Sigmoid colon (tissue), 7 donors: ENCODE measurements around the gene OR7C2. TPM values are rescaled to one million over a fixed set of nuclear protein-coding genes. Genes with fewer than 3 reads are reported as not detected.

Experiments used
- DNase-seq: peaks from one replicate; pipeline ENCODE4 v3.0.0-alpha.2; 2019
- H3K27ac ChIP-seq, 4 donors: fragments of 200-600 bp; sonication (generic); one replicate each; pipeline ENCODE4 v1.5.1; 2016 to 2019; ENCODE audit warnings: mild to moderate bottlenecking in 1 of 4
- H3K27me3 ChIP-seq, 3 donors: fragments of 200-600 bp; sonication (generic); one replicate each; pipeline ENCODE4 v1.5.1; 2019; ENCODE audit warnings: mild to moderate bottlenecking in 1 of 3
- H3K36me3 ChIP-seq, 4 donors: fragments of 200-600 bp; sonication (generic); one replicate each; pipeline ENCODE4 v1.5.1; 2016 to 2019
- H3K4me1 ChIP-seq, 4 donors: fragments of 200-600 bp; sonication (generic); one replicate each; pipeline ENCODE4 v1.5.1; 2017 to 2019
- H3K4me3 ChIP-seq, 4 donors: fragments of 200-600 bp; sonication (generic); one replicate each; pipeline ENCODE4 v1.5.1; 2017 to 2019; ENCODE audit warnings: mild to moderate bottlenecking in 2 of 4, moderate library complexity in 1 of 4
- H3K9me3 ChIP-seq, 4 donors: fragments of 200-600 bp in 3 of 4; sonication (generic) in 3 of 4; one replicate each; pipeline versions ENCODE4 v1.5.1 to v1.6.1; 2013 to 2019
- EP300 ChIP-seq, 4 donors: sonication (generic); formaldehyde crosslinking; IDR thresholded peaks; one replicate each; pipeline ENCODE4 v1.6.1; 2017; ENCODE audit warnings: antibody characterized with exemption in 4 of 4
- POLR2A ChIP-seq, 2 donors: fragments of 450-650 bp; IDR thresholded peaks; one replicate each; pipeline ENCODE4 v1.6.1; 2016; ENCODE audit warnings: antibody characterized with exemption in 2 of 2, mild to moderate bottlenecking in 2 of 2, moderate library complexity in 2 of 2
- POLR2AphosphoS5 ChIP-seq, 4 donors: sonication (generic); formaldehyde crosslinking; IDR thresholded peaks; one replicate each; pipeline ENCODE4 v1.6.1; 2017; ENCODE audit warnings: antibody characterized with exemption in 4 of 4
- WGBS, 2 donors: extraction: QIAGEN DNeasy Blood & Tissue Kit; methylation state at CpG; one replicate each; pipeline ENCODE4 v1.1.7; 2013; 5-methylcytosine and 5-hydroxymethylcytosine counted together
- intact Hi-C: fragments of 100-400 bp; cut with DNase I; formaldehyde crosslinking; loops from one replicate; pipeline ENCODE4 v1.15.1; 2023
- polyA plus RNA-seq, 3 donors: library from polyadenylated mRNA; stranded (reverse); fragments of 200-250 nt; gene quantifications; one replicate each; pipeline ENCODE4 v1.2.3, GENCODE V29; 2013
- total RNA-seq, 4 donors: library from RNA; depleted of rRNA; stranded (reverse); fragments of >200 nt; gene quantifications; one replicate each; pipeline ENCODE4 v1.1.0, GENCODE V29; 2016
- TF ChIP-seq, protein P1 (sequence below), 4 experiments: fragments of 450-650 bp in 3 of 4; fragments of 200-600 bp in 1 of 4; IDR thresholded peaks; one replicate each; pipeline ENCODE4 v1.5.1; 2016 to 2019; ENCODE audit warnings: antibody characterized with exemption in 4 of 4, mild to moderate bottlenecking in 3 of 4, moderate library complexity in 2 of 4
- donor health status: healthy with polysubstance abuse.
- donor health status: Bipolar disorder and iron deficiency.
- donor health status: healthy.

Gene OR7C2
- total and polyA plus RNA-seq, 7 donors, result not detected

DNA sequence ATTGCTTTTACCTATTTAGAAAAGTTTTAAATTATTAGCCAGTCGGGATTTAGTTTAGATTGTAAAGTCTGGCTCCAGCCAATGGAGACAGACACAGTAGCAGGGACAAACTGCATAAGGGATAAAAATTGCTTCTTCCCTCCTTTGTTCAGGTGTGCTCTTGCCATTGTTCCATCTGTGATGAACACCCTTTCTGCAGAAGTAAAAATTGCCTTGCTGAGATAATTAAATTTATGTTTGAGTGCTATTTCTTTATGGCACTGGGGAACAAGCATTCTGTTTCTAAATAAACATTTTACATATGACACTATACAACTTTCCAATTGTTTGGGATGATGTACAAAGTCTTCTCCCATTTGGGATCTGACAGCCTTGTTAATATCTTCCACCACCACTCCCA, 18.0 kb downstream of the OR7C2 start:
- Histone ChIP-seq H3K27ac (no peak overlapping the region), H3K27me3 (peaks cover 0 to 9% (median 3%) of the 10 kb centered on the region in 3 donors), H3K4me1 (no peaks in the 10 kb centered on the region), H3K4me3 (no peak overlapping the region), H3K36me3 (no peaks in the 10 kb centered on the region), H3K9me3 (peaks cover 7 to 17% (median 11%) of the 10 kb centered on the region in 4 donors)
- DNase-seq, result no peak
- TF ChIP-seq EP300 (IDR thresholded peaks at IDR 0.05) (no peak), POLR2AphosphoS5 (IDR thresholded peaks at IDR 0.05) (no peak)
- WGBS, 2 donors, result 0 to 88% methylated on average over 1 of the region's 1 CpG
- intact Hi-C loops, result no loop called here

- Histone ChIP-seq H3K27me3 (peaks cover 0 to 4% (median 0%) of the 10 kb centered on the region in 3 donors), H3K27ac (no peak overlapping the region), H3K9me3 (peaks cover 7 to 17% (median 11%) of the 10 kb centered on the region in 4 donors), H3K4me3 (no peak overlapping the region), H3K4me1 (no peaks in the 10 kb centered on the region), H3K36me3 (no peaks in the 10 kb centered on the region)
- TF ChIP-seq POLR2A (IDR thresholded peaks at IDR 0.05), result no peak
- intact Hi-C loops, result no loop called here
- DNase-seq, result no peak
- WGBS, 2 donors, result 90 to 93% methylated on average over 24 of the region's 24 CpGs
Measured at GRCh38 chr19:14961956-14962685, 20.8 kb downstream of the OR7C2 start.

DNA sequence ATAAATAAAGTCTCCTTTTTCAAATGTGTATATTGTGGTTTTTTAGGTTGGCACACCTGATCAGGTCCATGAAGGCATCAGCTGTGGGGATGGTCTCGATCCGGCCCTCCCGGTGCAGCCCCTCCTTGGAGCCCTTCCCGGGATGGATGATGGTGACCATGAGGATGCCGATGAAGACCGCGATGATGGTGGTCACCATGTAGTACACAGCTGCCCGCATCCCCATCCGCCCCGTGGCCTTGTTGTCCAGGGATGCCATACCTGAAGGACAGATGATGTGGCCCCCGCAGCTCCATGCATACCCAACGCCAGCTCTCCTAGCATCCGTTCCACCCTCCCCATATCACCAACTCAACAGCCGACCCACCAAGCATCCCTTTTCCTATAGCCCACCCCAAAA, 27.0 kb downstream of the OR7C2 start:
- no peak for DNase-seq
- H3K4me3 ChIP-seq, result no peak overlapping the region
- peaks cover 0 to 1% (median 0%) of the 10 kb centered on the region in 3 donors for H3K27me3 ChIP-seq
- H3K36me3 ChIP-seq, result no peaks in the 10 kb centered on the region
- 94 to 96% methylated on average over 14 of the region's 14 CpGs for whole genome bisulfite sequencing, 2 donors
- H3K9me3 ChIP-seq, result no peaks in the 10 kb centered on the region
- no peak overlapping the region for H3K27ac ChIP-seq
- intact Hi-C loops, result no loop called here
- H3K4me1 ChIP-seq, result no peaks in the 10 kb centered on the region
- TF ChIP-seq, protein P1, sequence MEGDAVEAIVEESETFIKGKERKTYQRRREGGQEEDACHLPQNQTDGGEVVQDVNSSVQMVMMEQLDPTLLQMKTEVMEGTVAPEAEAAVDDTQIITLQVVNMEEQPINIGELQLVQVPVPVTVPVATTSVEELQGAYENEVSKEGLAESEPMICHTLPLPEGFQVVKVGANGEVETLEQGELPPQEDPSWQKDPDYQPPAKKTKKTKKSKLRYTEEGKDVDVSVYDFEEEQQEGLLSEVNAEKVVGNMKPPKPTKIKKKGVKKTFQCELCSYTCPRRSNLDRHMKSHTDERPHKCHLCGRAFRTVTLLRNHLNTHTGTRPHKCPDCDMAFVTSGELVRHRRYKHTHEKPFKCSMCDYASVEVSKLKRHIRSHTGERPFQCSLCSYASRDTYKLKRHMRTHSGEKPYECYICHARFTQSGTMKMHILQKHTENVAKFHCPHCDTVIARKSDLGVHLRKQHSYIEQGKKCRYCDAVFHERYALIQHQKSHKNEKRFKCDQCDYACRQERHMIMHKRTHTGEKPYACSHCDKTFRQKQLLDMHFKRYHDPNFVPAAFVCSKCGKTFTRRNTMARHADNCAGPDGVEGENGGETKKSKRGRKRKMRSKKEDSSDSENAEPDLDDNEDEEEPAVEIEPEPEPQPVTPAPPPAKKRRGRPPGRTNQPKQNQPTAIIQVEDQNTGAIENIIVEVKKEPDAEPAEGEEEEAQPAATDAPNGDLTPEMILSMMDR (IDR thresholded peaks at IDR 0.05), result no peak

GRCh38 chr19:14971474-14971873, 30.2 kb downstream of the OR7C2 start:
- intact Hi-C loops, result no loop called here
- Histone ChIP-seq H3K27ac (no peak overlapping the region), H3K36me3 (no peaks in the 10 kb centered on the region), H3K4me1 (no peaks in the 10 kb centered on the region), H3K9me3 (no peaks in the 10 kb centered on the region), H3K27me3 (peaks cover 0 to 20% (median 0%) of the 10 kb centered on the region in 3 donors), H3K4me3 (no peak overlapping the region)
- WGBS, 2 donors, result 75 to 81% methylated on average over 7 of the region's 7 CpGs
- no peak for DNase-seq
- TF ChIP-seq POLR2A (IDR thresholded peaks at IDR 0.05), result no peak
- TF ChIP-seq, protein P1 (IDR thresholded peaks at IDR 0.05), result no peak
- TF ChIP-seq POLR2AphosphoS5 (IDR thresholded peaks at IDR 0.05), result no peak
- no peak for TF ChIP-seq EP300 (IDR thresholded peaks at IDR 0.05)

GRCh38 chr19:14972676-14973075, 31.4 kb downstream of the OR7C2 start:
- WGBS, 2 donors, result 88 to 90% methylated on average over 27 of the region's 27 CpGs
- Histone ChIP-seq H3K9me3 (no peaks in the 10 kb centered on the region), H3K27ac (no peak overlapping the region), H3K4me3 (no peak overlapping the region), H3K36me3 (no peaks in the 10 kb centered on the region), H3K4me1 (no peaks in the 10 kb centered on the region), H3K27me3 (peaks cover 0 to 32% (median 4%) of the 10 kb centered on the region in 3 donors)
- no peak for DNase-seq
- no peak for TF ChIP-seq POLR2AphosphoS5 (IDR thresholded peaks at IDR 0.05)
- TF ChIP-seq EP300 (IDR thresholded peaks at IDR 0.05), result no peak
- TF ChIP-seq POLR2A (IDR thresholded peaks at IDR 0.05), result no peak
- TF ChIP-seq, protein P1 (IDR thresholded peaks at IDR 0.05), result no peak
- intact Hi-C loops, result no loop called here

- WGBS, 2 donors, result 62 to 68% methylated on average over 4 of the region's 4 CpGs
- TF ChIP-seq, protein P1 (IDR thresholded peaks at IDR 0.05), result no peak
- TF ChIP-seq EP300 (IDR thresholded peaks at IDR 0.05), result no peak
- TF ChIP-seq POLR2A (IDR thresholded peaks at IDR 0.05), result no peak
- TF ChIP-seq POLR2AphosphoS5 (IDR thresholded peaks at IDR 0.05), result no peak
Measured at GRCh38 chr19:14974488-14974887, 33.2 kb downstream of the OR7C2 start.

More at GRCh38 chr19:14974488-14974887, 33.2 kb downstream of the OR7C2 start:
- peaks cover 0 to 4% (median under 1%) of the 10 kb centered on the region in 4 donors for H3K4me1 ChIP-seq
- no peak overlapping the region for H3K27ac ChIP-seq
- no peak overlapping the region for H3K4me3 ChIP-seq
- H3K9me3 ChIP-seq, result no peaks in the 10 kb centered on the region
- H3K27me3 ChIP-seq, result peaks cover 5 to 50% (median 14%) of the 10 kb centered on the region in 3 donors
- H3K36me3 ChIP-seq, result no peaks in the 10 kb centered on the region
- intact Hi-C loops, result no loop called here
- no peak for DNase-seq
